Activated gamma-delta T cell treated with Interleukin-2 at 50 U/mL for 16 hours (primary cell): ENCODE measurements around the gene WRAP73.

Source experiments
- DNase-seq: peaks from one replicate; pipeline ENCODE4 v3.0.0-alpha.2; 2020

WRAP73 gene, protein sequence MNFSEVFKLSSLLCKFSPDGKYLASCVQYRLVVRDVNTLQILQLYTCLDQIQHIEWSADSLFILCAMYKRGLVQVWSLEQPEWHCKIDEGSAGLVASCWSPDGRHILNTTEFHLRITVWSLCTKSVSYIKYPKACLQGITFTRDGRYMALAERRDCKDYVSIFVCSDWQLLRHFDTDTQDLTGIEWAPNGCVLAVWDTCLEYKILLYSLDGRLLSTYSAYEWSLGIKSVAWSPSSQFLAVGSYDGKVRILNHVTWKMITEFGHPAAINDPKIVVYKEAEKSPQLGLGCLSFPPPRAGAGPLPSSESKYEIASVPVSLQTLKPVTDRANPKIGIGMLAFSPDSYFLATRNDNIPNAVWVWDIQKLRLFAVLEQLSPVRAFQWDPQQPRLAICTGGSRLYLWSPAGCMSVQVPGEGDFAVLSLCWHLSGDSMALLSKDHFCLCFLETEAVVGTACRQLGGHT

DNA sequence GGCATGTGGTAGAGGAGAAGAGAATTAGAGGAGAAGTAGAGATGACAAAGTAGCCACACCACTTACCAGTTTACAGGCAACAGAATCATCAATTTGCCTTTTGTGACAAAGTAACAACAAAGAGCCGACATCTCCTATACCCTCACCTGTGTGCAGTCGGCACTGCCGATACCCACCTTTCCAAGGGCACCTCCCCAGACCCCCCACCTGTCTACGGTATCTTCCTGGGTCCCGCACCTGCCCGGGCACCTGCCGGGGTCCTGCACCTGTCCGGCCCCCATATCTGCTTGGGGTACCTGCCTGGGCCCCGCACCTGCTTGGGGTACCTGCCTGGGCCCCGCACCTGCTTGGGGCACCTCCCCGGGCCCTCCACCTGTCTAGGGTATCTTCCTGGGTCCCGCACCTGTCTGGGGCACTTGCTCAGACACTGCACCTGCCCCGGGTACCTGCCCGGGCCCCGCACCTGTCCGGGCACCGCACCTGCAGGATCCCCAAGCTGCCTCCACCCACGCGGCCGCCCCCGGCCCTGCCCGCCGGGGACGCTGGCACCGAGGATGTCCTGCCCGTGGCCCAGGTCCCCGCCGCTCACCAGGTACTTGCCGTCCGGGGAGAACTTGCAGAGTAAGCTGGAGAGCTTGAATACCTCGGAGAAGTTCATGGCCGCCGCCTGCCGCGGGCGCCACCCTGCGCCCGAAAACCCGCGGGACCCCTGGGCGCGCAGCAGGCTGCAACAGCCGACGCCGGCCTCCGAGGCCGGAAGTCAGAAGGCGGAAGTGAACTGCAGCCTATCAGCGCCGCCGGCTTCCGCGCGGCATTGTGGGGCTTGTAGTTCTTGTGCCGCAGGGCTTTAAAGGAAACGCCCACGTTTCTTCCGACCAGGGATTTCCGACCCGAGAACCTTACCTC is at the start of gene WRAP73:
TSS of gene WRAP73 (minus strand) at position 762 of the 906 bp plus-strand sequence. CDS start at position 658, 104 bp downstream.
- peak; percentile 82 for DNase-seq

DNA sequence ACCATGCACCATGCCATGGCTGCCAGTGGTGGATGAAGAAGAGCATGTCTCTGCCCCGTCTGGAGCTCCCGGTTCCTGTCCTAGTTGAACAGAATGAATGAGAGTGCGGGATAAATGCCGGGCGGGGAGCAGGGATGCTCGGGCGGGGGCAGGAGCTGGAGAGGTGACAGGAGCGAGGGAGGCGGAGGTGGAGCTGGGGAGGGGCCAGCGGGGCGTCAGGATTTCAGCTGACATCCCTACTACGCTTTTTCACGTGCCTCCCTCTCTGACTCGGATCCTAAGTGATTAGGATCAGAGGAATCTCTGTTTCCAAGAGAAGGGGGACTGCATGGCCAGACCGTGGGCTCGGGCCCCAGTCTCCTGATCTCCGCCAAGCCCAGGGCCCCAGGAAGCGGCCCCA is 49.7 kb upstream of the WRAP73 start:
- DNase-seq, result no peak

DNA sequence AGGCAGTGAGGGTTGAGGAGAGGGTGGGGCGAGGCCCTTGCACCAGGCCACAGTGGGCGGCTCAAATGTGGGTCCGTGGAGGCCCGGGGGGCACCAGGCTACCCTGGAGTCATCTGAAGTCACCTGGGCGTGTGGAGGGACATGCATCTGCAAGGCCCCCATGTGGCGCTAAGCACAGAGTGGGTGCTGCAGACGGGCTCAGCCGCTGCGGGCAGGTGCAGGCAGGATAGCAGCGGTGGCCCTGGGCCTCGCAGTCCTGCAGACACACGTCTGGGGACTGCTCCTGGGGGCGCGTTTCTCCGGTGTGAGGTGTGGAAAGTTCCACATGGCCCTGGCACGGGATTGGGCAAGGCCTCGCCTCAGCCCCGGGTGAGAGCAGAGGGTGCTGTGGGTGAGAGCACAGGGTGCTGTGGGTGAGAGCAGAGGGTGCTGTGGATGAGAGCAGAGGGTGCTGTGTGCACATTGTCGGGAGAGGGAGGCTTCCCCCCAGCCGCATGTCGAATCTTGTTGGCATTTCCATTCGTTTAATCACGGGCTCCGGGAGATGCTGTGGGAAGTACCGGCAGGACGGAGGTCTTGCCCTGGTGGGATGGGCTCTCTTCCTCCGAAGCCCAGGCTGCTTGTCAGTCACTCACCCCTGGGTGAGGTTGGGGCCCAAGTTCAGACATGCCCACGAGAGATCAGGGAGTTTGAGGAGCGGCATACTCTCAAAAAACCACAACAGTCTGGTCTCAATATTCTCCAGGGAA is 48.9 kb upstream of the WRAP73 start:
- no peak for DNase-seq

DNA sequence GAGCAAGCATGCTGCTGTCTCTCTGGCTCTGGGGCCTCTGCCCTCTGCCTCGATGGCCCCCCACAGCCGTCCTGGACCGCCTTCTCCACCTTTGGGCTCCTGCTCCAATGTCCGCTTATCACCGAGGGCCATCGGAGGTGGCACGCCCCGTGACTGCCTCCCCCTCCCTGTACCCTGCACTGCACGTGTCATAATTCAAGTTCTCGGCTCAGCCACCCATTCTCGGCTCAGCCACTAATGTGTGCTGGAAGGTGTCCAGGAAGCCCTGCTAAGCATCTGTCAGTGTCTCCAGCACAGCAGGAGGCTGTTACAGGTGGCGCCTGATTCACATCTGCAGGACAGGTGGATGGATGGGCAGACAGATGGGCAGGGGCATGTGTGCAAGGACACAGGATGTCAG is 47.9 kb upstream of the WRAP73 start:
- DNase-seq, result no peak

DNA sequence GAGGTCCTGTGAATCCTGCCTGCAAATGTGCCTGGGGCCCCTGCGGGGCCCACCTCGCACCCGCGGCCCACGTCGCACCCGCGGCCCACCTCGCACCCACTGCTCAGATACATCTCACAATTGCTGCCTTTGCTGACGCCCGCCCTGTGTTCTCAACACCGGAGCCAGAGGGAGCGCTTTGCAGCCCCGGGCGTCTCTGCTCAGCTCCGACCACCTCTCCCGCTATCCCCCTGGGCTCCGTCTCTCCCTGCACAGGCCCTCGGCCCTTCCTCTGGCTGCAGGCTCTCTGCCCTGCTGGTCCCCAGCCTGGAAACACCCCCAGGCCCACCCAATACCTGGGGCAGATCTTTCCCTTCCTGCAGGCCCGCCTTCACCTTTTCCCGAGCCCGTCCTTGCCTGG is 47.2 kb upstream of the WRAP73 start:
- no peak for DNase-seq

DNA sequence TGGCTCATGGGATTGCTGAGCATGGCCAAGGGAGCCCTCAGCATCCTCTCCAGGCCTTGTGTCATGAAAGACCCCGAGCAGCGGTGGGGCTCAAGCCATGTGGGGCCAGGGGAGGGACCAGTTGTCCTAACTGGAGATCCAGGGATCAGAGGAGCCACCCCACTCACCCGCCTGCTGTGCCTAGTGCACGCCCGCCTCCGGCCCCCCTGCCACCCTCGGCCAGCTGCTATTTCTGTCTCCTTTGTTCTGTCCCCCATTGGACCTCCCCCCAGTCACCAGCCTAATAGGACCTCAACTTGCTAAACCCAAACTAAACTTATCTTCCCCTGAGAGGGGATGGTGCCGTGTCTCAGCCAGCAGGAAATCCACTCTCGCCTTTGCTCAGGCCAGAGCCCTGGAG is 46.8 kb upstream of the WRAP73 start:
- DNase-seq, result no peak

DNA sequence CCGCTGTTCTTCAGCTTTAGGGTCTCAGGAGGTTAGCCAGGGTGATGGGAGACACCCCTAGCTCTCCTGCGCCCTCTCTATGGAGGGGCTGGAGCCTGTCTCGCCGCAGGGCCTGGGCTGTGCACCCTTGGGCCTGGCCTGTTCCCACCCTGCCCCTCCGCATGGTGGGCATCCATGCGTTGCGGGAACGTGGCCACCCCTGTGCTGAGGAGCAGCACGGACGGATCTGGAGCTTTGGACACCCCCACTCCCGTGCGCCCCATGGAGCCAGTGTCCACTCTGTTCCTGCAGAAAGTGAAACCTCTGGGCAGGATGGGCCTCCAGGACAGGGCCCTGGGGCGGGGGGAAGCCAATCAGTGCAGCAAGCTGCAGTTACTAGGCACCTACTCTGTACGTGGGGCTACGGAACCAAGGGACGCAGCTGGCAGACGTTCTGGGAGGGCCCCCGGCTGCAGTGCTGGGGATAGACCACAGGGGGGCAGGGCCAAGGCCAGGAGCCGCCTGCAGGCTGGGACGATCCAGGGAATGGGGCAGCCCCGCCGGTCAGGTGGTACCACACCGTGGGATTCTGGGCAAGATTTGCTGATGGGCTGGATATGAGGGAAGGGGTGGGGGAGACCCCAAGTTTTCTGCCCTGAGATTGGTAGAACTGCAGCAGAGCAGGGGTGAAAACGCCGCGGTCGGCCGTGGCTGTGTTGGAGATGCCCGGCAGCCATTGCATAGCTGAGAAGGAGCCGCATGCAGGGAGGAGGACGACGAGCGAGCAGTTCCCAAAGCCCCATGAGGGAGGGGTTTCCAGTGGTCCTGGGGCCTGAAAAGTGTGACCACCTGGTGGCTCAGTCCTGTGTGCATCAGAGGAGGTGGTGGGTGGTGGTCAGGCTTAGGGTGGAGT is 45.7 kb upstream of the WRAP73 start:
- peak; percentile 9 for DNase-seq

DNA sequence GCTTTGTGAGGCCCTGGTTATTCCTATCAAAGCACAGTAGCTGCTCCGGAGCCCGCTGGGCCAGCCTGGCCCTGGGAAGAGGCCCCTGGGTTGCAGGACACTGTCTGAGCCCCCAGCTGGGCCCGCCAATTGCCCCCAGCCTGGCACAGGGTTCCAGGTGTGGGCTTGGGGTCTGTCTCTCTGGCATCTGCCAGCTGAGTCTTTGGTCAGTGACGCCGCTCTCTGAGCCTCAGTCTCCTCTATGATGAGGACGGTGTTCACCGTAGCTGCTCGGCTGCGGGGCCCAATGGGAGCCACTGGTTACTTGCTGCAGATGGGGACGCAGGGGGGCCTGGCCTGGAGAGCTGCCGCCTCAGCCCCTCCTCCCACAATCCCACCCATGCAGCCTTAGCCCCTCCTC is 43.4 kb upstream of the WRAP73 start:
- no peak for DNase-seq

DNA sequence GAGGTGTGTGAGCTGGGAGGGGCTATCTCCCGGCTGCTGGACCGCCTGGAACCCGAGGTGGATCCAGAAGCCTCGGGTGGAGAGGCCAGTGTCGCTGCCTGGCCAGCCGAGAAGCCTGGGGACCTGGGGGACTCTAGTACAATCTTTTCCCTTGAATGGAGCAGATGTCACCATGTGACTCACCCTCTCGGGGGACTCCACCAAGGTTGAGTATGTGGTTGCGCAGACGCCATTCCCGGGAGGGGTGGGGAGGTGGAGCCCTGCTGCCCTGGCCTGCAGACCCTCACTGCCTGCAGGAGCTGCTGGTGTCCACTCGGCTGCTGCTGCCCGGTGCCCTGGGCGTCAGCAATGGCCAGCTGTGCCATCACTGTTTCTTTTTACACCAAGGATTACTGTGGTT is 42.7 kb upstream of the WRAP73 start:
- DNase-seq, result no peak

DNA sequence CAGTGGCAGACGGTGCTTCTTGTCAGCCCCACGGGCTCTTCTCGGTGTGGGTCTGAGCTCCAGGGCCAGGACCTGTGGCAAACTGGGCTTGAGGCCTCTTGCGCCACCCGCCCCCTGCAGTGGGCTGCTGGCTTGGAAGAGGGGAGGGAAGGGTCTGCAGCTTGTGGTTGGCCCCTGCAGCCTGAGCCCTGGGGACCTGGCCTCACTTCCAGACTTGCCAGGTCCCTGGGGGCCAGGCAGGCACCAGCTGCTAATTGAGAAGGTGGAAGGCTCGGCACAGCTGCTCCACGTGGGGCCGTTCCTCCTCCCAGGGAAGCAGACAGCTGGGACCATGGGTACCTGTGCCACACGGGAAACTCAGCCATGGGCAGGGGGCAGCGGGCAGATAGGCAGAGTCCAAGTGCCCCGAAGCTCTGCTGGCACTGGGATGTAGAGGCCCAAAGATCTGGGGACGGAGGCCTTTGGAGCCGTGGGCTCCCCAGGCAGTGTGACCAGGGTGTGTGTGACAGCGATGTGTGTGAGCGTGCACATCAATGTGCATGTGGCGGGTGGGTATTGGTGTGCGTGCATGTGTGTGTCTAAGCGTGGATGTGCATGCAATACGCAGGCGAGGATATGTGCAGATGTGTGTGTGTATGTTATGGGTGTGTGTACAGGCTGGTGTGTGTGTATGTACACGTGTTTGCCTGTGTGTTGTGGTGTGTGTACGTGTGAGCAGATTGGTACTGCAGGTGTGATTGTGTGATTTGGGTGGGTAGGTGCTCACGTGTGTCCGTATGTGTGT is 41.7 kb upstream of the WRAP73 start:
- no peak for DNase-seq

DNA sequence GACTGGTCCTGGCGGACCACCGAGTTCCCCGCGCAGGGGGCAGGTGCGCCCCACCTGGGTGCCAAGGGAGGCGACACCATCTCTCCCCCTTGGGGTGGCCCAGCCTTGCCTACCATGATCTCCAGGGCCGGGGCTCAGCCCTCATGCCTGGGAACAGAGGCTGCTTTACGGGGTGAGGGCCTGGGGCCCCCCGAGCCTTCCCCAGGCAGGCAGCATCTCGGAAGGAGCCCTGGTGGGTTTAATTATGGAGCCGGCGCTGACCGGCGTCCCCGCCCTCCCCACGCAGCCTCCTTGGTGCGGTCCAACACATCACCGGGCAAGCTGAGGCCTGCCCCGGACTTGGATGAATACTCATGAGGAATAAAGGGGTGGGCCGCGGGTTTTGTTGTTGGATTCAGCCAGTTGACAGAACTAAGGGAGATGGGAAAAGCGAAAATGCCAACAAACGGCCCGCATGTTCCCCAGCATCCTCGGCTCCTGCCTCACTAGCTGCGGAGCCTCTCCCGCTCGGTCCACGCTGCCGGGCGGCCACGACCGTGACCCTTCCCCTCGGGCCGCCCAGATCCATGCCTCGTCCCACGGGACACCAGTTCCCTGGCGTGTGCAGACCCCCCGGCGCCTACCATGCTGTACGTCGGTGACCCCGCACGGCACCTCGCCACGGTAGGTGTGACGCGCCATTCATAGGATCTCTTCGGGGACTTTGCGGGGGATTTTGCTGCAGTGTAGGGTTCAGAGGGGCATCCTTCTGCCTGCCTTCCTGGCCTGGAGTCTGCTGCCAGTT is 40.6 kb upstream of the WRAP73 start:
- DNase-seq, result no peak

DNA sequence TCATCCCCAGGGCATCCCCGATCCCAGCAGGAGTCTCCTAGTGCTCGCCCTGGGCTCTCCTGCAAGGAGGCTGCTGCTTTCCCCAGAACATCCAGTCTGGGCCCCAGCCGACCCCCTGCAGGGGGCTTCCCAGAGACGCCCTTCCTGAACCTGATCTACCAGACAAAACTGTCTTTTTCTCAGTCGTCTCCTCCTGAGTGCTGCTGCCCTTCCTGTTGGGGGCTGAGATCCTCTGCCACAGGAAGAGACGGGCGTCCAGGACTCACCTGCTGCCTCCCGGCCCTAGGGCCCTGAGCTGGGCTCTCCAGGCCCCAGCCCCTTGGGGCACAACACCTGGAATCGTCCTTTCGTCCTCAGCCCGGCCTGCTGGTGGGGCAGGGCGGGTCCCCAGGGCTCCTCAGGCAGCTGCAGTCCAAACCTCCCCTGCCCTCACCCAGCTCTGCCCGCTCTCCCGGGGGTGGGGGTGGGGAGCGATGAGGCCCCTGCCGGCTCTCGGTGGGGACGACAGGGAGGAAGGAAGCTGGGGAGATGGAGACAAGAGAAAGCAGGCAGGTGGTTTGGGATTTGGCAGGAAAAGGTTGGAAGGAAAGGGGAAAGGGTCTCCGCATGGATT is 39.3 kb upstream of the WRAP73 start:
- DNase-seq, result no peak

DNA sequence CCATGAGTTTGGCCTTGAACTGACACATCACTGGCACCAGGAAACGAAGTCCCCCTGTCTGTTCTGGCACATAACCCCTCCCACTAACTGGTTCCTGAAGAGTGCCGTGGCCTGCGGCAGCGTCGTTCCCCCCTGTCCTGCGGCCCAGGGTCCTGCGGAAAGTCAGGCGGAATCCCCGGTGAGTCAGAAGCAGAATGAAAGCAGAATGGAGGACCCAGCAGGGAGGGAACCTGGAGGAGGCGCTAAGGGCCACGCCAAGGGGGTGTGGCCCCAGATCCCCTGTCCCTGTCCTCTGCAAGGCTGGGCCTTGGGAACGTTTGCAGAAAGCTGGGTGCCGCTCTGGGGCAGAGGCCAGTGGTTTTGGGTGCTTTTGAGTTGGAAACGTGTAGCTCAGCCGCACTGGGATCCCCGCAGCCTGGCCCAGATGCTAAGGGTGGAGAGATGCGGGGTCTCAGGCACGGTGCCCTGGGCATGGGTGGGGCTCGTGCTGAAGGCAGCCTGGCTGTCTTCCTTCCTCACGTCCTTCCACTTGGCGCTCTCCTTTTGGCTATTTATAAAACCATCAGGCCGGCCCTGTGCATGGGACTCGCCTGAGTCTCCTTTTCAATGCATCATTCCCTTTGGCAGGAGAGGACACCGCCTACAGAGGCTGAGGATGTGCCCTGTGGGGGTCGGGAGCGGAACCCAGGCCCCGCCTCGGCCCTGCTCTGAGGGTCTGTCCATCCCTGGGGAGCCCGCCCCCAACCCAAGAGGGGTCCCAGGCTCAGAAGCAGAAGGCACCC is 38.6 kb upstream of the WRAP73 start:
- DNase-seq, result no peak

DNA sequence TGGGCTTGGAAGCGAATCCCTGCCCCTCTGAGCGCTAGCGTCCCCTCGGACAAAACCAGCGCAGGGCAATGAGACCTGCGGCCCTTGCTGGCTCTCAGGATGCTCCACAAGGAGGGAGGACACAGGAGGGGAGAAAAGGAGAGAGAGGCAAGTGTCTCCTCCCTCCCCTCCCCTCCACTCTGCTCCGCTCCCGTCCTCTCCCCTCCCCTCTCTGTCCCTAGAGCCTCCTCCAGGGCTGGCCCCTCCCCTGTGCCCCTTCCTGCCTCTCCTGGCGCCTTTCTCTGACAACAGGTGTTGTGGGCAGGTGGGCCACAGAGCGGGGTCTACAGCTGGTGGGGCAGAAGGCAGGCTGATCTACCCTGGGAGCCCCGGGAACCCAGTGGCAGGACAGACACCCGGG is 37.6 kb upstream of the WRAP73 start:
- no peak for DNase-seq

DNA sequence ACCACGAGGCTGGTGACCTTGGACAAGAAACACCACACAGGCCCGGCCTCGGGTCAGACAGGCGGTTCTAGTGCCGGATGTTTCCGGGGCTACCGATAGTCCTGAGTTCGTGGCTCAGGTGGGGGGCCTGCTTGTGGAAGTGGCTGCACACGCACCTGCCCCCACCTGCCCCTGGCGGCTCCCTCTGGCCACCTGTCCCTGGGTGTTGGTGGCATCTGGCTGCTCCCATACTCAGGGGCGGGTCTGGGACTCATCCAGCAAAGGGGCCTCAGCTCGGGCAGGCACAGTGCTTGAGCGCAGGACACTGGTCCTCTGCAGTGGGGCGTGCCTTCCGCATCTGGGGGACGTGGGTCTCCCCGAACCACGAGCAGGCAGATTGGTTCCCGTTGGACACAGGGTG is 36.0 kb upstream of the WRAP73 start:
- DNase-seq, result no peak

DNA sequence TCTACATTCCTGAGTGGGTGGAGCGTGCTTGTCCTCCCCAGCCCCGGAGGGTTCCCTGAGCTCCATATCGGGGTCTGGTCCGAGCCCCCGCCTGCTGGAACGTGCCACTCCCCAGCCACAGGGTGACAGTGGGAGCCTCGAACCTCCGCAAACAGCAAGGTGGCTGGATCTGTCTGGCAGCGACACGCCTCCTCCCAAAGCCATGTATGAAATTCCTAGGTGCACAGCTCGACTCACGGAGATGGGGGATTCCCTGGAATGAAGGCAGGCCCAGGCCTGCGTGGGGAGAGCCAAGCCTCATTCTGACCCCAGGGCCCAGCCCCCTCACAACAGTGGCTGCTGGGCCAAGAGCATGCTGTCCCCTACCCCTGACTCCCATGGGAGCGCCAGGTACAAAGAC is 35.3 kb upstream of the WRAP73 start:
- DNase-seq, result no peak

DNA sequence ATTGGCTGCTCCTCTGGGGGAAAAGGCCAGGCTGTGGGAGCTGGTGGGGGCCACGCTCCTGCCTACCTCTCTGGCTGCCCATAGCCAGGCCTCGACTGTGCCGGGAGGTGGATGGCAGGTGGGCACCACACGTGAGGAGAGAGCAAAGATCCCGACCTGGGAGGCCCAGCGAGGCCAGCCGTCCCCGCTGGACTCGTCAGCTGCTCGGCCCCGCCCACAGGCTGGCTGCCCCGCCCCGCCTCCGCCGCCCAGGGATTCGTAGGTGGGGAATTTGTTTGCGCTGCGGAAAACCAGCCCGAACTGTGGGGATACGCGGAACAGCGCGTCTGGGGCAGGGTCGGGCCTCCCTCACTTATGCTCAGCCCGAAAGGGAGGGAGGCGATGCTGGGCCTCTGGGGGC is 34.1 kb upstream of the WRAP73 start:
- DNase-seq, result no peak

DNA sequence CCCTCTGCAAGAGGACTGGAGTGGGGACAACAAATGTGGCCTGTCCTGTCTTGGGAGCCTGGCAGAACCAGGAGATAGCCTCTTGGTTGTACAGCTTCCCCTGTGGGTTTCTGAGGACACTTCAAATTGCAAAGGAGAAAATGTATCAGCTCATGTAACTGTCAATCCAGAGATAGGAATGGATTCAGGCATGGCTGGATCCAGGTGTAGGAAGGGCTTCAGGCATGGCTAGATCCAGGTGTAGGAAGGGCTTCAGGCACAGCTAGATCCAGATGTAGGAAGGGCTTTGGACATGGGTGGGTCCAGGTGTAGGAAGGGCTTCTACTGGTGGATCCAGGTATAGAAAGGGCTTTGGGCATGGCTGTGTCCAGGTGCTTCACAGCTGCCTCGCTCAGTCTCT is 33.3 kb upstream of the WRAP73 start:
- no peak for DNase-seq
